Measurements from ENCODE around the gene EEFSEC. TPM values are rescaled to one million over a fixed set of nuclear protein-coding genes. Genes with fewer than 3 reads are reported as not detected.

Gene EEFSEC
- polyA plus RNA-seq, 1 donor from 2014 or later: 4.6 TPM

DNA sequence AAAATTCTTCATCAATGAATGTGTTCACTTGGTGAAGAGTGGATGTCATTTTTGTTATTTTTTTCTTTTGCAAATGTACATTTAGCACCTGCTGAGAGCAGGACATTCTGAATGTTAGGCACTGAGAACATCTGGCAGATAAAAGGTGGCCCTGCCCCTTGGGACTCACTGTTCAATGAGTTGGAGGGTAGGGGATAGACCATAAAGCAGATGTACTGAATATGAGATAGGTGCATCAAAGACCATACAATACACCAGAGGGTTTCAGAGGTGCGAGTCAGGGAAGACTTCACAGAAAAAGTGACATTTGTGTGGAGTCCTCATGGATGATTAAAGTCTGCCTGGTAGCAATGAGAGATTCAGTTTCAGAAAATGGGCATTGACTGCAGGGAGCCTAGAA is 34.2 kb downstream of the EEFSEC start:
- Histone ChIP-seq H3K4me2 (ENCODE audit: low read length) (no peak overlapping the region), H3K9ac (ENCODE audit: low read length) (no peak overlapping the region), H3F3A (ENCODE audit: insufficient read depth, low read length, poor library complexity, severe bottlenecking) (no peaks in the 10 kb centered on the region), H3K27me3 (ENCODE audit: insufficient read depth, low read depth, low read length) (no peaks in the 10 kb centered on the region), H3K4me3 (ENCODE audit: low read length) (no peak overlapping the region), H4K20me1 (ENCODE audit: insufficient read depth) (no peaks in the 10 kb centered on the region), H3K36me3 (ENCODE audit: insufficient read depth, low read length) (no peaks in the 10 kb centered on the region), H3K79me2 (replicated peaks; ENCODE audit: insufficient read depth, low read length) (no peaks in the 10 kb centered on the region), H2AFZ (ENCODE audit: low read depth, low read length) (no peak overlapping the region), H3K9me3 (ENCODE audit: low read length) (no peaks in the 10 kb centered on the region), H3K9me2 (ENCODE audit: insufficient read depth, low read length) (no peaks in the 10 kb centered on the region), H3K27ac (ENCODE audit: low read length) (no peak overlapping the region)
- TF ChIP-seq MXI1 (conservative IDR thresholded peaks at IDR 0.05; ENCODE audit: poor library complexity, severe bottlenecking): no peak
- TF ChIP-seq POLR2AphosphoS5 (IDR thresholded peaks at IDR 0.05): no peak
- no peak for TF ChIP-seq TAF1 (IDR thresholded peaks at IDR 0.05; ENCODE audit: low read depth)
- TF ChIP-seq EP300 (conservative IDR thresholded peaks at IDR 0.05; ENCODE audit: poor library complexity, severe bottlenecking): no peak
- TF ChIP-seq RAD21 (conservative IDR thresholded peaks at IDR 0.05): no peak
- TF ChIP-seq, protein P1, sequence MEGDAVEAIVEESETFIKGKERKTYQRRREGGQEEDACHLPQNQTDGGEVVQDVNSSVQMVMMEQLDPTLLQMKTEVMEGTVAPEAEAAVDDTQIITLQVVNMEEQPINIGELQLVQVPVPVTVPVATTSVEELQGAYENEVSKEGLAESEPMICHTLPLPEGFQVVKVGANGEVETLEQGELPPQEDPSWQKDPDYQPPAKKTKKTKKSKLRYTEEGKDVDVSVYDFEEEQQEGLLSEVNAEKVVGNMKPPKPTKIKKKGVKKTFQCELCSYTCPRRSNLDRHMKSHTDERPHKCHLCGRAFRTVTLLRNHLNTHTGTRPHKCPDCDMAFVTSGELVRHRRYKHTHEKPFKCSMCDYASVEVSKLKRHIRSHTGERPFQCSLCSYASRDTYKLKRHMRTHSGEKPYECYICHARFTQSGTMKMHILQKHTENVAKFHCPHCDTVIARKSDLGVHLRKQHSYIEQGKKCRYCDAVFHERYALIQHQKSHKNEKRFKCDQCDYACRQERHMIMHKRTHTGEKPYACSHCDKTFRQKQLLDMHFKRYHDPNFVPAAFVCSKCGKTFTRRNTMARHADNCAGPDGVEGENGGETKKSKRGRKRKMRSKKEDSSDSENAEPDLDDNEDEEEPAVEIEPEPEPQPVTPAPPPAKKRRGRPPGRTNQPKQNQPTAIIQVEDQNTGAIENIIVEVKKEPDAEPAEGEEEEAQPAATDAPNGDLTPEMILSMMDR (IDR thresholded peaks at IDR 0.05; ENCODE audit: poor library complexity, severe bottlenecking): no peak
- no peak for TF ChIP-seq SMC3 (conservative IDR thresholded peaks at IDR 0.05; ENCODE audit: poor library complexity)
- TF ChIP-seq EZH2 (IDR thresholded peaks at IDR 0.05; ENCODE audit: borderline replicate concordance, insufficient read depth, low read length, poor library complexity, severe bottlenecking): no peak
- TF ChIP-seq, protein P2, sequence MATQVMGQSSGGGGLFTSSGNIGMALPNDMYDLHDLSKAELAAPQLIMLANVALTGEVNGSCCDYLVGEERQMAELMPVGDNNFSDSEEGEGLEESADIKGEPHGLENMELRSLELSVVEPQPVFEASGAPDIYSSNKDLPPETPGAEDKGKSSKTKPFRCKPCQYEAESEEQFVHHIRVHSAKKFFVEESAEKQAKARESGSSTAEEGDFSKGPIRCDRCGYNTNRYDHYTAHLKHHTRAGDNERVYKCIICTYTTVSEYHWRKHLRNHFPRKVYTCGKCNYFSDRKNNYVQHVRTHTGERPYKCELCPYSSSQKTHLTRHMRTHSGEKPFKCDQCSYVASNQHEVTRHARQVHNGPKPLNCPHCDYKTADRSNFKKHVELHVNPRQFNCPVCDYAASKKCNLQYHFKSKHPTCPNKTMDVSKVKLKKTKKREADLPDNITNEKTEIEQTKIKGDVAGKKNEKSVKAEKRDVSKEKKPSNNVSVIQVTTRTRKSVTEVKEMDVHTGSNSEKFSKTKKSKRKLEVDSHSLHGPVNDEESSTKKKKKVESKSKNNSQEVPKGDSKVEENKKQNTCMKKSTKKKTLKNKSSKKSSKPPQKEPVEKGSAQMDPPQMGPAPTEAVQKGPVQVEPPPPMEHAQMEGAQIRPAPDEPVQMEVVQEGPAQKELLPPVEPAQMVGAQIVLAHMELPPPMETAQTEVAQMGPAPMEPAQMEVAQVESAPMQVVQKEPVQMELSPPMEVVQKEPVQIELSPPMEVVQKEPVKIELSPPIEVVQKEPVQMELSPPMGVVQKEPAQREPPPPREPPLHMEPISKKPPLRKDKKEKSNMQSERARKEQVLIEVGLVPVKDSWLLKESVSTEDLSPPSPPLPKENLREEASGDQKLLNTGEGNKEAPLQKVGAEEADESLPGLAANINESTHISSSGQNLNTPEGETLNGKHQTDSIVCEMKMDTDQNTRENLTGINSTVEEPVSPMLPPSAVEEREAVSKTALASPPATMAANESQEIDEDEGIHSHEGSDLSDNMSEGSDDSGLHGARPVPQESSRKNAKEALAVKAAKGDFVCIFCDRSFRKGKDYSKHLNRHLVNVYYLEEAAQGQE (IDR thresholded peaks at IDR 0.05; ENCODE audit: borderline replicate concordance): no peak

DNA sequence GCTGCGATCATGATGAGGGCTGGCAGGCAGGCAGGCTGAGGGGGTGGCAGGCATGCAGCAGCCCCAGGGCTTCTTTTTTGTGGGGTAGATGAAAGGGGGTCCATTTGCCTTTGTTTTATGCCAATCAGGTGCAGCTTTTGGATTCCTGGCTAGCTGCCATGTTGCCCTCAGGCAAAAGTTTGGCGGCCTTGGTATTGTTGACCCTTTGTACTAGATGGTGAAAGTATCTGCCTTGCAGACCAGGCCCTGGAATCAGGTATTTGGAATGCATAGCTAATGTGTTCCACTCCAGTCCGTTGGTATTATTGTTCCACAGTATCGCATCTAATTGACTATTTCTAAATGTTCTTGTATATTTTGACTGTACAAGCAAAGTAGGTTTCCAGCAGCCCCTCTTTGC is 35.0 kb downstream of the EEFSEC start:
- TF ChIP-seq POLR2AphosphoS5 (IDR thresholded peaks at IDR 0.05) (no peak), EZH2 (IDR thresholded peaks at IDR 0.05; ENCODE audit: borderline replicate concordance, insufficient read depth, low read length, poor library complexity, severe bottlenecking) (no peak), MXI1 (conservative IDR thresholded peaks at IDR 0.05; ENCODE audit: poor library complexity, severe bottlenecking) (no peak), TAF1 (IDR thresholded peaks at IDR 0.05; ENCODE audit: low read depth) (no peak), RAD21 (conservative IDR thresholded peaks at IDR 0.05) (no peak), SMC3 (conservative IDR thresholded peaks at IDR 0.05; ENCODE audit: poor library complexity) (no peak), EP300 (conservative IDR thresholded peaks at IDR 0.05; ENCODE audit: poor library complexity, severe bottlenecking) (no peak)
- TF ChIP-seq, protein P1 (IDR thresholded peaks at IDR 0.05; ENCODE audit: poor library complexity, severe bottlenecking): no peak
- TF ChIP-seq, protein P2 (IDR thresholded peaks at IDR 0.05; ENCODE audit: borderline replicate concordance): no peak
- Histone ChIP-seq H3K27ac (ENCODE audit: low read length) (no peak overlapping the region), H3K4me2 (ENCODE audit: low read length) (no peak overlapping the region), H3K9me2 (ENCODE audit: insufficient read depth, low read length) (no peaks in the 10 kb centered on the region), H4K20me1 (ENCODE audit: insufficient read depth) (no peaks in the 10 kb centered on the region), H2AFZ (ENCODE audit: low read depth, low read length) (no peak overlapping the region), H3K9me3 (ENCODE audit: low read length) (no peaks in the 10 kb centered on the region), H3K9ac (ENCODE audit: low read length) (no peak overlapping the region), H3K79me2 (replicated peaks; ENCODE audit: insufficient read depth, low read length) (no peaks in the 10 kb centered on the region), H3K4me3 (ENCODE audit: low read length) (no peak overlapping the region), H3F3A (ENCODE audit: insufficient read depth, low read length, poor library complexity, severe bottlenecking) (no peaks in the 10 kb centered on the region), H3K36me3 (ENCODE audit: insufficient read depth, low read length) (no peaks in the 10 kb centered on the region), H3K27me3 (ENCODE audit: insufficient read depth, low read depth, low read length) (no peaks in the 10 kb centered on the region)

Data from neural cell (in vitro differentiated cells).